NCI-H510A treated with DMSO at 0.1 percent for 48 hours (cell line): ENCODE data around the gene ANKS1A.
"Not testable (repeated sequence)": the region's sequence is repeated elsewhere in the genome, so short reads cannot be mapped to it uniquely, and the experiment has no call there.

Experiments
- DNase-seq: peaks from one replicate; lab custom pipeline; 2025; lab: John Stamatoyannopoulos, UW

The ANKS1A gene

DNA sequence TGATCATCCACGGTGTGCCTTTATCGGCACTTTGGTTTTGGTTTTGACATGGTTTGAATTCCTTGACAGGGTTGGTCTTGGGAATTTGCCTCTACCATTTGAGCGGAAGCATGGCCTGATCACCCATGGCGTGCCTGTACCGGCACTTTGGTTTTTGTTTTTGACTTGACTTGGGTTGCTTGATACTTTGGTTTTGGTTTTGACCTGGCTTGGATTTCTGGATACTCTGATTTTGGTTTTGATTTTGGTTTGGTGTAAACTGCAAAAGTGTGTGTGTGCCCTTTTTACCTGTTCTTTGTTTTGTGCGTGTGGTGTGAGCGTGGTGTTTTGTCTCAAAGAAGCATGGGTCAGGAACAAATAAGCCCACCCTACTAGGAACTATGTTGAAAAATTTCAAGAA, 110.1 kb downstream of the ANKS1A start:
- DNase-seq, result not testable (repeated sequence)

- DNase-seq, result not testable (repeated sequence)
Observed at GRCh38 chr6:34999962-35000361, 110.9 kb downstream of the ANKS1A start.

- DNase-seq, result not testable (repeated sequence)
Observed at GRCh38 chr6:35001349-35001748, 112.3 kb downstream of the ANKS1A start.

- not testable (repeated sequence) for DNase-seq
Observed at GRCh38 chr6:35003886-35004530, 115.0 kb downstream of the ANKS1A start.

DNA sequence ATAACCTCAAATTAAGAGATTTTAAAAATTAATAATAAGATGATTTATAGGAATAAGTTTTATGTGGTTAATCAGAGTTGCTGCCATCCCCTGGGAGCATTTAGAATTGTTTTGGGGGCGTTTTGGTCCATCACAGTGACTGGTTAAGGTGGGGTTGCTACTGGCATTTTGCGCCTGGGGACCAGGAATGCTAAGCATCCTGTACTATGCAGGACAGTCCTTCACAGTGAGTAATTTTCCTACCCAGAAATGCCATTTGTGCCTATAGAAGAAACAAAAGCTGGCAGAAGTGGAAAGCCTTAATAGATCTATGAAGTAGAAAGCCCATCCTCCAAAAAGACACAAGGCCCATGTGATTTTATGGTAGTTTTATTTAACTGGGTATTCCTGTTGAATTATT, 118.0 kb downstream of the ANKS1A start:
- no peak for DNase-seq

GRCh38 chr6:35008858-35009257, 119.8 kb downstream of the ANKS1A start:
- DNase-seq, result no peak

- DNase-seq, result no peak
Observed at GRCh38 chr6:35011096-35012041, 122.3 kb downstream of the ANKS1A start.

- no peak for DNase-seq
Observed at GRCh38 chr6:35013701-35014100, 124.6 kb downstream of the ANKS1A start.

- DNase-seq, result no peak
Observed at GRCh38 chr6:35014341-35014740, 125.3 kb downstream of the ANKS1A start.

GRCh38 chr6:35014786-35015185, 125.7 kb downstream of the ANKS1A start:
- no peak for DNase-seq

GRCh38 chr6:35015476-35015875, 126.4 kb downstream of the ANKS1A start:
- no peak for DNase-seq

GRCh38 chr6:35015996-35016395, 126.9 kb downstream of the ANKS1A start:
- no peak for DNase-seq

GRCh38 chr6:35016502-35017321, 127.7 kb downstream of the ANKS1A start:
- DNase-seq, result peak; percentile 27

GRCh38 chr6:35017411-35018181, 128.5 kb downstream of the ANKS1A start:
- no peak for DNase-seq

DNA sequence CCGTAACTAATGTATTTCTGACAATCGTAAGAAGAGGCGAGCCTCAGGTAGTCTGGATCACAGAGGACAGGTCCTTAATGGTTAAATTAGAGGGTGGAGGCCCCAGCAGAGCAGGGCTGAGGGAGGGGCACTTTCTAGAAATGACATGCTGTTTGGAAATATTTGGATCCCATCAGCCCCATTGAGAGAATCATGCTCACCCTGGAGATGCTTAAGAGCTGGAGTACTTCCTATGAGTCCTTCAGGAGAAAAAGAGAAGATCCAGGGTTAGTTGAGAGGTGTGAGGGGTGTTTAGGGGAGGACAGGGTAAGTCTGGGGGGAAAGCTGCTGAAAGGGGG, 129.1 kb downstream of the ANKS1A start:
- no peak for DNase-seq

DNA sequence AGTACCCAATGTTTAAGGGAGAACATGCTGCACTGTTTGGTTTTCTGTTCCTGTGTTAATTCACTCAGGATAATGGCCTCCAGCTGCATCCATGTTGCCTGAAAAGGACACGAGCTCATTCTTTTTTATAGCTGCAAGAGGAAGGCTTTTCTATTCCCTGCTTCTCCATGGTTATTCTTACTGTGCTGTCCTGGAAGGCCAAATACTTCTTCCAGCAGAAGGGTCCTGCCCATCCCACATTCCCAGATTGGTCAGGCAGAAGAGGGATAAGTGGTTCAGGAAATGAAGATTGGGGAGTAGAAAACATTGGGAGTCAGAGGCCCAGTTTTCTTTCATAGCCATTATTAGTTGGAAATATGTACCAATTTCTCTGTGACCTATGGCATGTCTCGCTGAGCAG, 129.7 kb downstream of the ANKS1A start:
- no peak for DNase-seq

- DNase-seq, result no peak
Observed at GRCh38 chr6:35019171-35019570, 130.1 kb downstream of the ANKS1A start.

DNA sequence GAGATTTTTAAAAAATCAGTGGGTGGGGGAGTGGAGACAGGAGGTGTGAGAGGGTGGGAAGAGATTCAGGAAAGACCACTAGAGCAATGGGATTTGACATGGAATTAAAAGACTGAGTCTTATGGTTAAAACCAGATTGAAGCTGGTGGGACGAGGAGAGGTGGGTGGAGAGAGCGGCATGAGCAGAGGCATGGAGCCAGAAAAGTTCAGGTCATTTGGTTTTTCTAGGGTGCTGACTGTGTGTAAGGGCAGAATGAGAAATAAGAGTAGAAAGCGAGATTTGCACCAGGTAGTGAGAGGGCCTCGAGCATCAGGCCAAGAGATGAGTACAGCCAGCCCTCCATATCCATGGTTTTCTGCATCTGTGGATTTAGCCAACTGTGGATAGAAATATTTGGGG, 130.8 kb downstream of the ANKS1A start:
- no peak for DNase-seq

GRCh38 chr6:35021004-35021403, 131.9 kb downstream of the ANKS1A start:
- no peak for DNase-seq

DNA sequence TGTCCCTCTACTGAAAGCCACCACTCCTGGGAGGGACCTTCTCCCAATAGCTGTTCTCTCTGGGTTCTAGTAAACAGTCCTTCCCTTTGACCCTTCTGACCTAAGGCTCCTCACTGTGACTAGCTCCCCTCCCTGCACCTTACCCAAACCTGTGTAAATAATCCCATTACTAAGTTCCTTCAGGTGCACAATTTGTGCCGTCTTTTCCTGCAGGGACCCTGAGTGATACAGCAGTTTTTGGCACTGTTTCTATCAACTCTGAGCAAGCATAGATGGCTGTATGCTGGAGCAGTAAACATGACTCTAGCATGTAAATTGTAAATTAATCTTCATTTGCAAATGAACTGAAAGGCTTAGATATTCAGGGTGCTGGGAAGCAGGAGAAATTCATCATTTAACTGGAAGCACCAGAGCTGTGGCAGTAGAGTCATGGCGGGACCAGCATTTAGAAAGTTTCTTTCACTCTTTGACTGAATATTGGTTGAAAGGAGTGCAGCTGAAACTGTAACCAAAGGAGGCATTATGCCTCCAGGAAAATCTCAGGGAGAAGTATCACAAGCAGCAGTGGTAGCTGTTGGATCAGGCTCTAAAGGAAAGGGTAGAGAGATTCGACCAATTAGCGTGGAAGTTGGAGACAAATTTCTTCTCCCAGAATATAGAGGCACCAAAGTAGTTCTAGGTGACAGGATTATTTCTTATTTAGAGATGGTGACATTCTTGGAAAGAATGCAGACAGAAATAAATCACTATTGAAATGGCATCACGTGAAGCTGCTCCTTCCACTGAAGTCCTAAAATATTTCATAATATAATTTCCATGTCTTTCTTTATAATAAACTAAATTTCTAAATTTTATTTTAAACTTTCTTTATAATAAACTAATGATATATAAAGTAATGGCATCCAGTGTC, 134.3 kb downstream of the ANKS1A start:
- no peak for DNase-seq
